GM21723 (cell line): ENCODE measurements around the gene METTL25B.
A peak's percentile ranks its signal among the peaks of the same experiment; 100 is the strongest.
"Not testable (repeated sequence)": the region's sequence is repeated elsewhere in the genome, so short reads cannot be mapped to it uniquely, and the experiment has no call there.

Experiments
- ATAC-seq: cut with Tn5 transposase; IDR thresholded peaks from one replicate; pipeline ENCODE4 v1.9.1; 2021; ENCODE audit warnings: mild to moderate bottlenecking, moderate library complexity; ENCODE audit not compliant: unreplicated experiment

Gene METTL25B

DNA sequence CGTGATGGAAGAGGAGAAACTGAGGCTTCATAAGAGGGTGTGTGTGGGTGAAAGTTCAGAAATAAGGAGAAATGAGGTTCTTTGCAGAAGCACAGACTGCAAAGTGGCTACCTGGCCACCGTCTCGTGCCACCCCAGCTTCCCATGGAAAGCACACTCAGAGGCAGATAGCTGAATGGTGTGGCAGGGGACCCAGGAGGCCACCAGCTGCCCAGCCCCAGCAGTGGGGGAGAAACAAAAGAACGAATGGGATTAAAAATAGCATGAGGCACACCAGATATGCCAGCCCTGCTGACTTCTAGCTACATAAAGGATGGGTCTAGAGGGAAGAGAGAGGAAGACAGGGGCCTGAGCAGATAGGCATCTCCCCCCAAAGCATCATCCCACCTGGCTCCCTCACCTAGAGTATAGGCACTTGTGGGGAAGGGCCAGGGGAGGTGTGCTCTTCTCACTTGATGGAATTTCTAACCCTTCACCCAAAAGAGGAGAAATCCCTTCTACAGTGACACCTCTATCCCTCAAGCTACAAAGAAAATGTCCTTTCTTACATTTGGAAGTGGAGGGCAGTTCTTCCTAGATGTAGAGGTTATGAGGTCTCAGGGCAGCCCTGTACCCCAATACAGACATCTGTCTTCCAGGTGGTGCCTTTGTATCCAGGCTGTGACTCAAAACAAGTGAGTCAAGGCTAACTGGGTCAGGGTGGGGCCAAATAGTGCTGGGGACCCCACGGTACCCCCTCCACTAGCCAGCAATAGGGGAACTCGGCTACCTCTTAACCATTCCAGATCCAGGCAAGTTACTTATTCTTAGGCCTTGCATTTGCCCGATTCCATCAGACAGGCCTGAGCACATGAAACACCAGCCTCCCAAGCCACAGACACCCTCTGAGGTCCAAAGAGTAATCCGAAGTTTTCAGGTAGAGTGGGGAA, 19.7 kb downstream of the METTL25B start:
- no peak for ATAC-seq

DNA sequence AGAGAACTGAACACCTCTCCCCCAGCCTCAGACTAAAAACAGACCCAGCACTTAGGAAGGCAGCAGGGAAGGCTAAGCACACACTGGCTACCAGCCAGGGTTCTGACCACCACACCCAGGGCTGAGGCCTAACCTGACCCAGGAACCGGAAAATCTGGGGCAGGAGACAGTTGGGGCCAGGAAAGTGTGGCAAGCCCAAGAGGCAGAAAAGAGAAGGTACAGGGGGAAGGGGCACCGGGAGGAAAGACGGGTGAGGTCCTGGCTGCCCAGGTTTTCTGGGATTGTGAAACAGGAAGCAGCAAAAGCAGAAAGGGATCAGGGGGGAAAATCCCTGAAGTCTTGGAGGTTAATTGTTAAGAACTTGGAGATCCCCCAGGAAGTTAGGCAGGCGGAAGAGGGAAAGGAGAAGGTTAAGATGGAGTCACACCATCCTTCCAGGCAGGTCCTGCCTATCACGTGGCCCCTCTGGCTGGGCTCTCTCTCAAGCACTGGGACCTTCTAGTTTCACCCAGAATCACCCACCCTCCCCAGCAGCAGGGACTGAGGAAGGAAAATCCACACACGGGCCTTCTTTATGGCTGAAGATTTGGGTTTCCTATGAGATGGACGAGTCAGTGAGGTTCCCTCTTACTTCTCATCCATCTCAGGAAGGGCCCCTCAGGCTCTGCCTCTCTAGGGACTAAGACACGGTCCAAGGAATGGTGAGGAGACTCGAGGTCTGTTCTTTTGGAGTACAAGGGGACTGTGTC, 20.6 kb downstream of the METTL25B start:
- no peak for ATAC-seq

DNA sequence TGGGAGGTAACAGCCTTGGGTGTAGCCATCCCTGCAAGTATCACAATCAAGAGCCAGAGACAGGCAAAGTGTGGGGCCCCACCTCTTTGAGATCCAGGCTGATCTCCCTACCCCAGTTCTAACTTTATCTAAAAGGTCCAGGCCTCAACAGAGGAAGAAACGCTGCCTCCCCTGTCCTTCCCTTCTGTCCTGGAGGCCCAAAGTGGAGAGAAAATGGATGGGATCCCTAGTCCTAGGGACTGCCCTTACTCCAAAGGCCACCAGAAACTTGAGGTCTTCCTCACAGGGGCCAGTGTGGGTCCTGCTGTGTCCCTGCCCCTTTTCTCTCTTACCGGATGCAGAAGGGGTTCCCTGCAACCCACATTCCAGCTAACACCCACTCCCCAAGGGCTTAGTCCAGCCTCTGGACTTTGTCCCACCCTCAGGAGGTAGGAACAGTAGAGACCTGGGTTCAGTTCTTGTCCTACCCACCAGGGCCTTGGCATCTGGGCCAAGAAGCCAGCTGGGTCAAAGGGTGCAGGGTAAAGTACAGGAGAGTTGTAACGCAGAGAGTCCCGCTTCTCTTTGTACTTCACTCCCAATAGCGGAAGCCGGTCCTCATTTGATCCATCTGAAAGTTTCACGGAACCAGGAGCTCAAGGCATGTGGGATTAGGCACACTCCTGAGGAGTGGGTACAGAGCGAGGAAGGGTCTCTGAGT, 21.3 kb downstream of the METTL25B start:
- no peak for ATAC-seq

DNA sequence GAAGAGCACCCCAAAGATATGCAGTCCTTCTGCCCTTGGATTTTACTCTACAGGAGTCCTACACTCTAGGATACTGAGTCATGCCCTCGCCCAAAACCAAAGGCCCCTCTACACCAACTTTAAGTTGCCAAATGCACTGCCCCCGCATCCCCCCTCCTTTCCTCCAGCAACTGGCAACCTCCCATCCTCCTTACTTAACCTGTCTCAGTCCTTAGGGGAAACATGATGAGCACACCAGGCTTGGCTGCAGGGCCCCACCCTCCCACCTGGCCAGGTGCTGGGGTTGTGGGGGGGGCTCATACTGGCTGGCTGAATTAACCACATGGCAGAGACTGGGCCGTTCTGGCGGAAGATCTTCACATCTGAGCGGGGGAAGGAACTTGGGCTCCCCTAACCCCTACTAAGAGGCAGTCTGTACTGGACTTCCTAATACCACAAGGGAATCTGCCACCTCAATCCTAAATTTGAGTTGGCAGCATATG, 22.0 kb downstream of the METTL25B start:
- no peak for ATAC-seq

DNA sequence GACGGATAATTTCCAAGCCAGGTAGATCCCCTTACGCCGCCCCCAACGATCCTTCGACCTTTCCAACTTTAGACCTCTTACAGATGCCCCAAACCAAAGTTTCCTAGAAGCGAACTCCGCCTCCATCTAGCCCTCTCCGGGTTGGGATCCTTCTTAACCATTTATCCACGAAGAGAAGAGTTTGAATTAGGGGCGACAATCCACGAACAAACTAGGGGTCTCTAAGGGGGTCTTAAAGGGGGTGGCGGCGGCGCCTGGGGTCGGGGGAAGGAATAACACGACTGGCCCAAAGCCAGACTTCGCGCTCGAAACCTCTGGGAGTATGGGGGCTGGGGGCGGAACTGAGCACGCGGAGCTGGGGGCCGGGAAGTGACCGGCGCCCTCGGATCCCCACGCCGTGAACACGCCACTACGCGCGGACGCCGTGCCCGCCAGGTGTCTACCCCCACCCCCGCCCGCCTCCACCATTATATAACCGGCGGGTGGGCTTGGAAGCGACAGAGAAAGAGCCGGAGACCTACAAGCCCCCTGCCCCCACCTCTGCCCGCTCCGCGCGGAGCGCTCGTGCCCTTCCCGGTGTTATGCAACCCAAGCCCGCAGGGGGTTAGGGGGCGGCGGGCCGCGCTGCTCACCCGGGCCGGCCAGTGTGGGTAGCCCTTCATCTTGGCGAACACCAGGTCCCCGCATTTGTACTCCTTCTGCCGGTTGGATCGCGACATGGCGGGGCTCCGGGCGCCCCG, 22.6 kb downstream of the METTL25B start:
- peak; percentile 4 for ATAC-seq

DNA sequence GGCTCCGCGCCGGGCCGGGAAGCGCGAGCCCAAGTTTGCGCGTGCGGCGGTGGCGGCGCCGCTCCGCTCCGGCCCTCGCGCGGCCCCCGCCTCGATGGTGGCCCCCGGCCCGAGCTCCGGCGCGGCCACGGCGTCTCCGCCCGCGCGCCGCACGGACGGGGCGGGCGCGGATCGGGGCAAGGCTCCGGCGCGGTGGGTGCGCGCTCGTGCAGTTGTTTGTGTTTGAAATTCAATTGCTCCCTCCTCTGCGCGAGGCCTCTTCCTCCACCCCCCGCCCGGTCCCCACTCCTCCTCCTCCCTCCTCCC, 23.1 kb downstream of the METTL25B start, which contains the start of gene HDGF:
Gene HDGF (minus strand): TSS at position 225 of the 306 bp plus-strand sequence. CDS start 246 bp downstream, outside the sequence.
- peak; percentile 22 for ATAC-seq

DNA sequence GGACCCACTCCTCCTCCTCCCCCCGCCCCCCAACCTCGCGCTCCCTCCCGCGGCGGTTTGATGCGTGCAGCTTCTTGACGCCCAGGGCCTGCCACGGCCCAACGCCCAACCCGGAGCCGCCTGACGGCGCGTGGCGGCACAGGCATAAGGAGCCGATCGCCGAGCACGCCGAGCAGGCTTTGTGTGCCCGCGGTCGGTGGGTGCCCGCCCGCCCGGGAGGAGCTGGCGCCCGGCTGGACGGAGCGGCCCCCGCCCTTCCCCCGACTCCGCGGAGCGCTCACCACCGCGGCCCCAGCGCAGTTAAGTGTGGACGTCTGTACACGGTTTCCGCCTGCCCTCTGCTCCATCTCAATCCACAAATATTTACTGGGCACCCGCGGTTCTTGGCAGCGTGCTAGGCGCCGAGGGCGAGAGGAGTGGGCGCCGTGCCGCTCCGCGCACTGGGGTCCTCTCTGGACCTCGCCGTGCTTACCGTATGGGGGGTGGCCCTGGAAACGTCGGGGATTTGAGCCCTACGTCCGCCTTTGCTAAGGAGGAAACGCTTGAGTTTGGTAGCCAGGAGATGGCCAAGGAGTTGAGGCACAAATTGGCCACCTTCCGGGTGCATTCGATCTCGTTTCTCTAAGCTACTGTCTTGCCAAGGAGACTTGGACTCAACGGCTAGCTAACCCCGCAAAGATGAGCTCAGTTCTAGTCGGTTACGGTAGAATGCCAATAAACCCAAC, 23.6 kb downstream of the METTL25B start:
- ATAC-seq: peak; percentile 58

DNA sequence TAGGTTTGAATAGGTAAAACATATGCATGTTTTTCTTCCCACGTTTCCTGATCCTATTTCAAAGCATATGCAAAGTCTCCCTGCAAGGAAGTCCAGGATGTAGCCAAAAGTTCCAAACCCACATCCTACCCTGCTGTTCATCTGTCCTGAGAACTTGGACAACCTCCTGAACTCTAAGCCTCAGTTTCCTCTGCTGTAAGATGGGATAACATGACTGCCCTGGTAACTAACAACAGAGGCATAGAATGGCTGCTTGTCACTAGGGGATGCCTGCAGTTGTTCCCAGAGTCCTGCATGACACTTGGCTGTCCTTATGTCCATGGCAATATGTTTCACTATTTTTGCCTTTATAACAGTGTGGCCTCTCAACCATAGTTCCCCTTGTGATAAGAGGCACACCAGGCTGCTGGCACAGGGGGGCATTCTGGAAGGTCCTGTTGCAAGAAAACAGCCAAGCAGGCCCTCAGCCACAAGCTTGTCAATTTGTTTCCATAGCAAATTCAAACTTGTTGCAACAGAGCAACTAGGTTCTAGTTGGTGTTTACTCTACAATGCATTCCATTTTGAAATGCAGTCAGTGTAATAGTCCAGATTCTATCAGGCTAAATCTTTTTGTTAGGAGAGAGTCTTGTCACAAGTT, 24.7 kb downstream of the METTL25B start:
- no peak for ATAC-seq

DNA sequence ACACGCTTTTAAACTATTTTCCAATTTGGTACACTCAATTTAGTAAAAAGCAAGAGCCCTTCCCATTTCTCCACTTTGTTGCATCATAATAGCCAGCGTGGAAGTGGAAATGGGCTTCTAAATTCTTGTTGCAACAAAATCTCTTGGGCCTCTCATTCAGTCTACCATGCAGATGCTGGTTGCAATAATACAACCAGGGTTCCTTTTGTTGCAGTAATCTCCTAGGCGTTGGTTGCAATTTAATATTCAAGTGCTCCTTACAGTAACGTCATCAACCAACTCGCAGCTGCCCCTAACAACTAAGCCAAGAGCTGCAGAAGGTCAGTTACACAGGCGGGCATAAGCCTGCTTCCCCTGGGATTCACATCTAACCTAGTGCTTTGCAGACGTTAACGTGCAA, 25.9 kb downstream of the METTL25B start:
- ATAC-seq: no peak

DNA sequence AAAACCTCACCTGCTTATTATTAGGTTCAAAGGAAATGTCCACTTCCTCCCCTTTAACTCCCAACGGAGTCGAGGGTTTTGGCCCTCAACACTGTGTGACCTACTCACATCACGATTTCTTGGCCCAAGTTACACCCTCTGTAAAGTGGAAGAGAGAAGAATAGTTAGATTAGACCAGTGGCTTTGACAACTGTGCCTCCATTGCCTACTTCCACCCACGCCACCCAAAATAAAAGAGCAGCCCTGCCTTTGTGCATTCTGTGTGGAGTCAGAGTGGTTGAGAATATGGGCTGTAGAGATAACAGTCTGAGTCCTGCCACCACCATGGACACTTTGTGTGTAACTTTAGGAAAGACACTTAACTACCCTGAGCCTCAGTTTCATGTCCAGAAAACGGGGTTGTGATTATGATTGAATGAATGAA, 27.3 kb downstream of the METTL25B start:
- ATAC-seq: no peak

DNA sequence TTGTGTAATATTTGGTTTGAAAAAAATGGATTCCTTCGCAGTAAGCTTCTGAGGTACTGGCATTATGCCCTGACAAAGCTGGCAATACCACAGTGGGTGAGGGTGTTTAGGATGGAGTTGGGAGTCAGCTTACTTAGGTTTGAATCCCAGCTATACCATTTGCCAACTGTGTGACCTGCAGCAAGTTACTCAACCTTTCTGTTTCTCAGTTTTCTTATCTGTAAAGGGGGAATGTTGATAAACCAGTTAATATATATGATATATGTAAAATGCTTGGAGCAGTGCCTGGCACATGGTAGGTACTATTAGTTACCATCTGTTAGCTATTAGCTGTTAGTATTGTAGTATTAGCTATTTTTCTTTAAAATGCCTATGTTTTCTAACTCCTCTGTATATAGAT, 28.1 kb downstream of the METTL25B start:
- ATAC-seq: no peak

DNA sequence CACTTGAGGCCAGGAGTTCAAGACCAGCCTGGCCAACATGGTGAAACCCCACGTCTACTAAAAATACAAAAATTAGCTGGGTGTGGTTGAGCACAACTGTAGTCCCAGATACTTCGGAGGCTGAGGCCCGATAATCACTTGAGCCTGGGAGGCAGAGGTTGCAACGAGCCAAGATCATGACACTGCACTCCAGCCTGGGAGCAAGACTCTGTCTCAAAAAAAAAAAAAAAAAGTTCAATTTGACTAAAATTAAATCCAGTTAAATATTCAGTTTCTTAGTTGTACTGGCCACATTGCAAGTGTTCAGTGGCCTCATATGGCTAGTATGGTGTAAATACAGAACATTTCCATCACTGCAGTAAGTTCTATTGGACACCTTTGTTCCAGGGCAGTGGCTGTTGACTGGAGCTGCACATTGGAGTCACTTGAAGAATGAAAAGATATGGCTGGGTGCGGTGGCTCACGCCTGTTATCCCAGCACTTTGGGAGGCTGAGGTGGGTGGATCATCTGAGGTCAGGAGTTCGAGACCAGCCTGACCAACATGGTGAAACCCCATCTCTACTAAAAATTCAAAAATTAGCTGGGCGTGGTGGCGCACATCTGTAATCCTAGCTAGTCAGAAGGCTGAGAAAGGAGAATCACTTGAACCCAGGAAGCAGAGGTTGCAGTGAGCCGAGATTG, 29.4 kb downstream of the METTL25B start:
- not testable (repeated sequence) for ATAC-seq

DNA sequence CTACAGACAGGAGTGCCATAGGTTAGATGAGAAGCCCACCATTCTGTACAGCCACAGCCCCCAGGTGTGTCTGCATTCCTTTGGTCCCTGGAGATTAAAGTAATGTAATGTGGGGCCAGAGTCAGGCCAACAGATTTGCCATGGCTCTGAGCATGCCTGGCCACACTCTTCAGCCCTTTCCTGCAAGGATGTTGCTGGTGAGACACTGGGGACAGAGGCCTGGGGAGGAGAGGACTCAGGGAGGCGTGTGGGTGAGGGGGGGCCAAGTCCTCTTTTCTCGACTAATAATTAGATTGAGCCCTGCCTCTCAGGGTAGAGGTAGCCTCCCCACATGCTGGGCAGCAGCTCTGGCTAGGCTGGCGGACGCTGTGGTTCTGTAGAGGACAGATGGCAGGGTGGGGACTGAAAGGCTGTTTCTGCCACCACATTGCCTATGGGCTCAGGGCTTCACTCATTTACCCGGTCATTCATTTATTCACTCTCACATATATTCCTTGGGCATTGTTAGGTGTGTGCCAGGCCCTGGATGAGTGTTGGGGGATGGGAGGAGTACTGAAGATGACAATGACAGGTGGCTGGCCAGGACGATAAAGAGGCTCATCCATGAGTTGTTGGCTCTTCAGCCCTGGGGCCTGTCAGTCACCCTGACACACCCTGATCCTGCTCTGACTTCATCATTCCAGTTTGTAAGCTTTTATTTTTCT, 32.0 kb downstream of the METTL25B start:
- no peak for ATAC-seq

DNA sequence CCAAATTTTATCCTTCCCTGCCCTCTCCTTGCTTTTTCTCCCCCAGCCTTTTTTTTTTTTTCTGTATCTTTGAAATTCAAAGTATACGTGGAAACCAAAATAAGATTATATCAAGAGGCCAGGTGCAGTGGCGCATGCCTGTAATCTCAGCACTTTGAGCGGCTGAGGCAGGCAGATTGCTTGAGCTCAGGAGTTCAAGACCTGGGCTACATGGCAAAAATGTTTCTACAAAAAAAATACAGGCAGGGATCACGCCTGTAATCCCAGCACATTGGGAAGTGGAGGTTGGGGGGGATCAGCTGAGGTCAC, 32.5 kb downstream of the METTL25B start:
- no peak for ATAC-seq

DNA sequence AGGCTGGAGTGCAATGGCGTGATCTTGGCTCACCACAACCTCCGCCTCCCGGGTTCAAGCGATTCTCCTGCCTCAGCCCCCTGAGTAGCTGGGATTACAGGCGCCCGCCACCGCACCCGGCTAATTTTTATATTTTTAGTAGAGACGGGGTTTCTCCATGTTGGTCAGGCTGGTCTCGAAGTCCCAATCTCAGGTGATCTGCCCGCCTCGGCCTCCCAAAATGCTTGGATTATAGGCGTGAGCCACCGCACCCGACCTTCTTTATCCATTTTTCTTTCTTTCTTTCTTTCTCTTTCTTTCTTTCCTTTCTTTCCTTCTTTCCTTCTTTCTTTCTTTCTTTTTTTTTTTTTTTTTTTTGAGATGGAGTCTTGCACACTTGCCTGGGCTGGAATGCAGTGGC, 36.9 kb downstream of the METTL25B start:
- ATAC-seq: not testable (repeated sequence)

DNA sequence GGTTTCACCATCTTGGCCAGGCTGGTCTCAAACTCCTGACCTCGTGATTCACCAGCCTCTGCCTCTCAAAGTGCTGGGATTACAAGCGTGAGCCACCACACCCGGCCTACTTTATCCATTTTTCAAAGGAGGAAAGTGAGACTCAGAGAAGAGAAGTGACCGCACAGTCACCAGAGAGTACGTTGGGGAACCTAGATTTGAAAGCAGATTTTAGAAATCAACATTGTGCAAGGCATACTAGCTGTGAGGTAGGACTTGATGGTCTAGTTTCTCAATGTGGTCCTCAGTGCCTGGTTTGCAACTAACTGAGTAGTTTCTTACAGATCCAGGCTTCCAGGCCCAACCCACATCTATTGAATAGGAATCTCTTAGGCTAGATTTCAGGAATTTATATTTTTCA, 37.4 kb downstream of the METTL25B start:
- no peak for ATAC-seq

DNA sequence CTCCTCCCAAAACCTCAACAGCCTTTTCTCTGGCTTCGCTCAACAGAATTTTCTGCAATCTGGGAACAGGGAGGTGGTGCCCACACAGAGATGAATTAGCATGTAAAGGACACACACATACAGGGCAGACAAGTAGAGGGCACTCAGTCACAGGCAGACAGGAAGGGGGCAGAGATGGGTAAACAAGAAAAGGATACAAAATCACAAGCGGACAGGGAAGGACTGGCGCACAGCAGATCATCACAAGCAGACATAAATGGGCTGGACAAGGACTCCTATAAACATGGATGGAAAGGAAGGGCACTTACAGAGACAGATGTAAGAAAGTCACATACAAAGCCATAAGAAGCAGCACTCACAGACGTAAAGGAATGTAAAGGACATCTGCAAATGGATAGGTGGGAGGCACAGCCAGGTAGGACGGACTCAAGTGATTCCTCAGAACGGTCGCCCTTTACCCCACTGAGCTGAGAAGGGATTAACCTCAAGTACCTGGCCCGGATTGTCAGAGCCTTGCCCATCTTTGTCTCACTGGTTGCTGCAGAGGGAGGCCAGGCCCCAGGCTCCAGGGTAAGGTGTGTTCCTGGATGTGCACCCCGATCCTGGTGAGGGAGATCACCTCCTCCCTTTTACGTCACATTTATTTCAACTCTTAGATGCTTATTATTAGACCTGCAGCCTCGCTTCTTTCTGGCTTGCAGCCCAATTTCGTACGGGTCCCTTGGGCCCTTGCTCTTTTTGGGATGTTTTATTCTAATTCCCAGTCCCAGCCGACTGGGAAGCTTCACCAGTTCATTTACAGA, 38.2 kb downstream of the METTL25B start:
- ATAC-seq: peak; percentile 9
